CD8-positive, alpha-beta memory T cell (primary cell): ENCODE measurements around the gene SLC12A6. TPM values are rescaled to one million over a fixed set of nuclear protein-coding genes. Genes with fewer than 3 reads are reported as not detected.
"Not testable (repeated sequence)": the region's sequence is repeated elsewhere in the genome, so short reads cannot be mapped to it uniquely, and the experiment has no call there.

ENCODE experiments used
- CTCF ChIA-PET: fragments of 350-600 bp; sonication (Branson Sonifier 250); formaldehyde crosslinking; loops from one replicate; lab custom pipeline; 2021; ENCODE audit warnings: antibody characterized with exemption; lab: Charles Lee
- POLR2A ChIA-PET: fragments of 350-600 bp; sonication (Branson Sonifier 250); formaldehyde crosslinking; loops from one replicate; lab custom pipeline; 2021; ENCODE audit warnings: antibody characterized with exemption; lab: Charles Lee
- DNase-seq, 5 donors: peaks; one replicate each; pipeline versions ENCODE4 v3.0.0 to v3.0.0-alpha.2; 2020 to 2022; ENCODE audit warnings: mixed read lengths in 1 of 5
- H3K27ac ChIP-seq: one replicate; pipeline ENCODE4 v1.7.0; 2013; ENCODE audit warnings: low read depth, mild to moderate bottlenecking, low read length, moderate library complexity
- H3K27me3 ChIP-seq: 2 replicates; pipeline ENCODE4 v1.7.0; 2013; ENCODE audit warnings: low read length, mild to moderate bottlenecking; ENCODE audit not compliant: insufficient read depth, poor library complexity, severe bottlenecking
- H3K36me3 ChIP-seq: 2 replicates; pipeline ENCODE4 v1.7.0; 2013; ENCODE audit warnings: mild to moderate bottlenecking, low read length, moderate library complexity; ENCODE audit not compliant: insufficient read depth
- H3K4me1 ChIP-seq: 2 replicates; pipeline ENCODE4 v1.7.0; 2013; ENCODE audit warnings: mild to moderate bottlenecking, low read length, moderate library complexity; ENCODE audit not compliant: insufficient read depth
- H3K4me3 ChIP-seq: 2 replicates; pipeline ENCODE4 v1.7.0; 2013; ENCODE audit warnings: mild to moderate bottlenecking, low read length
- H3K9me3 ChIP-seq: 2 replicates; pipeline ENCODE4 v1.7.0; 2013; ENCODE audit warnings: mild to moderate bottlenecking, low read length
- H3K27ac Mint-ChIP-seq, 8 donors: one replicate each; pipeline ENCODE4 v1.8.0; 2020 to 2021; ENCODE audit warnings: mixed read lengths in 8 of 8, mild to moderate bottlenecking in 6 of 8, inconsistent platforms in 3 of 8, moderate library complexity in 3 of 8
- H3K27me3 Mint-ChIP-seq, 2 donors: one replicate each; pipeline ENCODE4 v1.8.0; 2020 to 2021; ENCODE audit warnings: mixed read lengths in 2 of 2, mild to moderate bottlenecking in 1 of 2, moderate library complexity in 1 of 2
- H3K36me3 Mint-ChIP-seq, 3 donors: one replicate each; pipeline ENCODE4 v1.8.0; 2020 to 2021; ENCODE audit warnings: mixed read lengths in 3 of 3, inconsistent platforms in 1 of 3, mild to moderate bottlenecking in 1 of 3
- H3K4me1 Mint-ChIP-seq, 3 donors: one replicate each; pipeline ENCODE4 v1.8.0; 2020 to 2021; ENCODE audit warnings: mixed read lengths in 3 of 3, inconsistent platforms in 1 of 3, mild to moderate bottlenecking in 1 of 3
- H3K4me3 Mint-ChIP-seq, 7 donors: one replicate each; pipeline ENCODE4 v1.8.0; 2020 to 2021; ENCODE audit warnings: mixed read lengths in 7 of 7, mild to moderate bottlenecking in 6 of 7, moderate library complexity in 4 of 7, inconsistent platforms in 2 of 7
- H3K9me3 Mint-ChIP-seq, 5 donors: one replicate each; pipeline ENCODE4 v1.8.0; 2020 to 2022; ENCODE audit warnings: mixed read lengths in 5 of 5, mild to moderate bottlenecking in 3 of 5, moderate library complexity in 2 of 5, inconsistent platforms in 1 of 5
- polyA plus RNA-seq: library from polyadenylated mRNA; unstranded; fragments of 300-500 nt; fragmentation: Illumina TruSeq; gene quantifications from one replicate; pipeline ENCODE4 v1.2.3, GENCODE V29; 2021
- total RNA-seq, 2 experiments: library from RNA; stranded (reverse); gene quantifications; one replicate each; pipeline ENCODE4 v1.2.3, GENCODE V29; 2021

Gene SLC12A6
- total and polyA plus RNA-seq, 3 experiments from 2014 or later, result 7.1 to 20.6 (median 19.2) TPM

- Histone ChIP-seq H3K36me3 (no peaks in the 10 kb centered on the region), H3K27ac (peak within 1 kb of the TSS; percentile 52), H3K9me3 (no peaks in the 10 kb centered on the region), H3K4me1 (peaks cover 14% of the 10 kb centered on the region), H3K27me3 (no peaks in the 10 kb centered on the region), H3K4me3 (peak within 1 kb of the TSS; percentile 57)
- CTCF ChIA-PET, result interaction anchor here (0.7 to 4.8 kb wide), 25 partner anchors 9 to 1547 kb away, joined by 3 to 75 read pairs (median 4); partner anchors contain the start of genes AQR, EMC4, EMC7 and LPCAT4
- peak; percentile 87 to 97 (median 95) for DNase-seq
- Mint-ChIP-seq H3K27ac (peak within 1 kb of the TSS; percentile 57 to 94 (median 86)), H3K4me1 (peaks cover 17 to 35% (median 35%) of the 10 kb centered on the region in 3 donors), H3K9me3 (no peaks in the 10 kb centered on the region), H3K27me3 (no peaks in the 10 kb centered on the region), H3K4me3 (peak within 1 kb of the TSS; percentile 86 to 95 (median 91)), H3K36me3 (peaks cover 0 to 17% (median 1%) of the 10 kb centered on the region in 3 donors)
- POLR2A ChIA-PET, result interaction anchor here (0.5 to 1.7 kb wide), 6 partner anchors 15 to 170 kb away, joined by 3 to 9 read pairs (median 3); partner anchors contain the start of genes AVEN, EMC7, LPCAT4 and PGBD4
Measured at GRCh38 chr15:34209421-34210282, 127.9 kb downstream of the SLC12A6 start, which contains the start of gene KATNBL1. TSS of gene KATNBL1 (minus strand) at chr15:34210096. CDS start at chr15:34163676, 46,420 bp downstream.

- Mint-ChIP-seq H3K27me3 (no peaks in the 10 kb centered on the region), H3K27ac (no peak overlapping the region), H3K9me3 (no peaks in the 10 kb centered on the region), H3K4me1 (peaks cover 23 to 55% (median 46%) of the 10 kb centered on the region in 3 donors), H3K36me3 (peaks cover 0 to 23% (median 1%) of the 10 kb centered on the region in 3 donors), H3K4me3 (peak overlapping the region in 1 of 7 donors; percentile 43)
- Histone ChIP-seq H3K4me3 (no peak overlapping the region), H3K36me3 (no peaks in the 10 kb centered on the region), H3K9me3 (no peaks in the 10 kb centered on the region), H3K27me3 (no peaks in the 10 kb centered on the region), H3K27ac (no peak overlapping the region), H3K4me1 (peaks cover 14% of the 10 kb centered on the region)
- CTCF ChIA-PET, result interaction anchor here (2.0 kb wide), 1 partner anchor 144 kb away, joined by 5 read pairs; no protein-coding TSS in a partner anchor
- DNase-seq, result no peak
- POLR2A ChIA-PET, result no interaction called here
Measured at GRCh38 chr15:34206011-34206410, 131.6 kb downstream of the SLC12A6 start.

DNA sequence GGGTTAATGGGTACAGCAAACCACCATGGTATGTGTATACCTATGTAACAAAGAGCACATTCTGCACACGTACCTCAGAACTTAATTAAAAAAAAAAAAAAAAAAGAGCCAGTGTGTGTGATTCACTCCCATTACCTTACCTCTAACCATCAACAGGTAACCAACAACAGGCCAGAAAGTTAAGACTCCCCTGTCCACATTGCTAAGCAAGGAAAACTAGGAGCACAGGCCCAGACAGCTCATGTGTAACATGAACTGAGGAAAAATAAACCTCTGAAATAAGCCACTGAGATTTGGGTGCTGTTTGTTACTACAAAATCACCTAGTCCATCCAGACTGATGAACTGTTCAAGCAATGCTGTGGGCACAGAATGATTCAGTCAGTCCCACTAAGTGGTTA, 133.6 kb downstream of the SLC12A6 start:
- no peak overlapping the region for H3K27ac ChIP-seq
- peaks cover 9% of the 10 kb centered on the region for H3K4me1 ChIP-seq
- no peak overlapping the region for H3K4me3 Mint-ChIP-seq
- H3K36me3 ChIP-seq, result no peaks in the 10 kb centered on the region
- H3K4me3 ChIP-seq, result no peak overlapping the region
- H3K27ac Mint-ChIP-seq, result no peak overlapping the region
- H3K36me3 Mint-ChIP-seq, result peaks cover 0 to 28% (median 1%) of the 10 kb centered on the region in 3 donors
- H3K4me1 Mint-ChIP-seq, result peaks cover 17 to 49% (median 36%) of the 10 kb centered on the region in 3 donors
- DNase-seq, result no peak
- H3K9me3 Mint-ChIP-seq, result no peaks in the 10 kb centered on the region
- CTCF ChIA-PET, result no interaction called here
- no peaks in the 10 kb centered on the region for H3K9me3 ChIP-seq
- H3K27me3 ChIP-seq, result no peaks in the 10 kb centered on the region
- POLR2A ChIA-PET, result no interaction called here
- no peaks in the 10 kb centered on the region for H3K27me3 Mint-ChIP-seq

DNA sequence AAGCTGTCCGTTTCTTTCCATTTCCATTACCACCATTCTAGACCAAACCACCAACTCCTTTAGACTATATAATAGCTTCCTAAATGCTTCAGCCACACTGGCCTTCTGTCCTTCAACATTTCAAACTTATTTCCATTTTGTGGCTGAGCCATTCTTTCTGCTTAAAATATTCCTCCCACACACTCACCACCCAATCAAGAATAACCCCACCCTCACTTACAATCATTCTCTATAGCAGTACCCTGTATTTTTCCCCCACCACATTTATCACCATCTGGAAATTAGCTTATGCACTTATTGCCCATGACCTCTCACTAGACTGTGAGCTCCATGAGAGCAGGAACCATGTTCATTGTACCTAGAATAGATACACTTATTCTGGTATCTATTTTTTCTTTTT, 134.3 kb downstream of the SLC12A6 start:
- no peak overlapping the region for H3K4me3 Mint-ChIP-seq
- ChIA-PET CTCF (no interaction called here), POLR2A (no interaction called here)
- H3K27ac Mint-ChIP-seq, result no peak overlapping the region
- no peak for DNase-seq
- no peak overlapping the region for H3K4me3 ChIP-seq
- H3K36me3 ChIP-seq, result no peaks in the 10 kb centered on the region
- no peaks in the 10 kb centered on the region for H3K9me3 Mint-ChIP-seq
- no peak overlapping the region for H3K27ac ChIP-seq
- peaks cover 0 to 30% (median 4%) of the 10 kb centered on the region in 3 donors for H3K36me3 Mint-ChIP-seq
- no peaks in the 10 kb centered on the region for H3K27me3 Mint-ChIP-seq
- no peaks in the 10 kb centered on the region for H3K27me3 ChIP-seq
- peaks cover 11 to 49% (median 35%) of the 10 kb centered on the region in 3 donors for H3K4me1 Mint-ChIP-seq
- no peaks in the 10 kb centered on the region for H3K9me3 ChIP-seq
- peaks cover 3% of the 10 kb centered on the region for H3K4me1 ChIP-seq

DNA sequence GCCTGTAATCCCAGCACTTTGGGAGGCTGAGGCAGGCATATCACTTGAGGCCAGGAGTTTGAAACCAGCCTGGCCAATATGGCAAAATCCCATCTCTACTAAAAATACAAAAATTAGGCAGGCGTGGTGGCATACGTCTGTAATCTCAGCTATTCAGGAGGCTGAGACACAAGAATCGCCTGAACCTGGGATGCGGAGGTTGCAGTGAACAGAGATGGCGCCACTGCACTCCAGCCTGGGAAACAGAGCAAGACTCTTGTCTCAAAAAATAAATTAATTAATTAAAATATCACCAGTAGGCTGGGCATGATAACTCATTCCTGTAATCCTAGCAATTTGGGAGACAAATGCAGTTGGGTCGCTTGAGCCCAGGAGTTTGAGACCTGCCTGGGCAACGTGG, 144.3 kb downstream of the SLC12A6 start:
- H3K9me3 Mint-ChIP-seq, H3K4me3 Mint-ChIP-seq, H3K4me1 ChIP-seq, H3K27me3 Mint-ChIP-seq, H3K27ac Mint-ChIP-seq, CTCF ChIA-PET, H3K9me3 ChIP-seq, H3K27me3 ChIP-seq, H3K4me3 ChIP-seq, POLR2A ChIA-PET, H3K36me3 ChIP-seq, DNase-seq, H3K27ac ChIP-seq: not testable (repeated sequence)
- H3K4me1 Mint-ChIP-seq, result peaks cover 12 to 44% (median 25%) of the 10 kb centered on the region in 3 donors
- H3K36me3 Mint-ChIP-seq, result peaks cover 0 to 14% (median 0%) of the 10 kb centered on the region in 3 donors

GRCh38 chr15:34188711-34189110, 148.9 kb downstream of the SLC12A6 start:
- ChIA-PET POLR2A (no interaction called here), CTCF (no interaction called here)
- Mint-ChIP-seq H3K27me3 (no peaks in the 10 kb centered on the region), H3K36me3 (peaks cover 0 to 15% (median 3%) of the 10 kb centered on the region in 3 donors), H3K4me1 (peaks cover 15 to 46% (median 32%) of the 10 kb centered on the region in 3 donors), H3K4me3 (no peak overlapping the region), H3K9me3 (no peaks in the 10 kb centered on the region), H3K27ac (peak overlapping the region in 1 of 8 donors; percentile 53)
- Histone ChIP-seq H3K9me3 (no peaks in the 10 kb centered on the region), H3K36me3 (no peaks in the 10 kb centered on the region), H3K27me3 (no peaks in the 10 kb centered on the region), H3K4me1 (no peaks in the 10 kb centered on the region), H3K4me3 (no peak overlapping the region), H3K27ac (no peak overlapping the region)
- no peak for DNase-seq

GRCh38 chr15:34185666-34186065, 151.9 kb downstream of the SLC12A6 start:
- H3K4me1 Mint-ChIP-seq, result peaks cover 18 to 44% (median 42%) of the 10 kb centered on the region in 3 donors
- CTCF ChIA-PET, result no interaction called here

GRCh38 chr15:34182942-34183341, 154.6 kb downstream of the SLC12A6 start:
- ChIA-PET POLR2A (no interaction called here), CTCF (no interaction called here)
- no peaks in the 10 kb centered on the region for H3K36me3 ChIP-seq
- H3K36me3 Mint-ChIP-seq, result peaks cover 0 to 14% (median 9%) of the 10 kb centered on the region in 3 donors
- H3K4me3 ChIP-seq, result no peak overlapping the region
- no peaks in the 10 kb centered on the region for H3K4me1 ChIP-seq
- DNase-seq, result no peak
- H3K27ac Mint-ChIP-seq, result no peak overlapping the region
- H3K27me3 ChIP-seq, result no peaks in the 10 kb centered on the region
- no peak overlapping the region for H3K4me3 Mint-ChIP-seq
- no peaks in the 10 kb centered on the region for H3K27me3 Mint-ChIP-seq
- H3K27ac ChIP-seq, result no peak overlapping the region
- H3K4me1 Mint-ChIP-seq, result peaks cover 16 to 46% (median 43%) of the 10 kb centered on the region in 3 donors
- H3K9me3 Mint-ChIP-seq, result no peaks in the 10 kb centered on the region
- H3K9me3 ChIP-seq, result no peaks in the 10 kb centered on the region

More at GRCh38 chr15:34185666-34186065, 151.9 kb downstream of the SLC12A6 start:
- Mint-ChIP-seq H3K27ac (peak overlapping the region in 2 of 8 donors; percentile 27 to 42), H3K4me3 (no peak overlapping the region), H3K36me3 (peaks cover 0 to 17% (median 9%) of the 10 kb centered on the region in 3 donors), H3K9me3 (no peaks in the 10 kb centered on the region), H3K27me3 (no peaks in the 10 kb centered on the region)
- Histone ChIP-seq H3K36me3 (no peaks in the 10 kb centered on the region), H3K27me3 (no peaks in the 10 kb centered on the region), H3K27ac (no peak overlapping the region), H3K4me3 (no peak overlapping the region), H3K4me1 (no peaks in the 10 kb centered on the region), H3K9me3 (no peaks in the 10 kb centered on the region)
- DNase-seq, result no peak
- POLR2A ChIA-PET, result no interaction called here
